HepG2 (cell line): ENCODE results near the gene GPATCH3. TPM values are rescaled to one million over a fixed set of nuclear protein-coding genes. Genes with fewer than 3 reads are reported as not detected.

Source experiments
- CTCF ChIP-seq: sonication (generic); formaldehyde crosslinking; IDR thresholded peaks from 2 replicates; pipeline ENCODE4 v1.5.0; 2020; ENCODE audit warnings: mild to moderate bottlenecking, missing genetic modification reagents, moderate library complexity
- HMG20A ChIP-seq: IDR thresholded peaks from 2 replicates; pipeline ENCODE4 v1.6.1; 2016; ENCODE audit warnings: borderline replicate concordance
- HOXA7 ChIP-seq: sonication (generic); formaldehyde crosslinking; IDR thresholded peaks from 2 replicates; pipeline ENCODE4 v1.8.1; 2022; ENCODE audit warnings: mild to moderate bottlenecking, missing genetic modification reagents, moderate library complexity
- NFE2L2 ChIP-seq: fragments of 150-350 bp; IDR thresholded peaks from 2 replicates; pipeline ENCODE4 v1.6.1; 2014; ENCODE audit warnings: low read length
- NFYB ChIP-seq: sonication (generic); formaldehyde crosslinking; IDR thresholded peaks from 2 replicates; pipeline ENCODE4 v1.4.0; 2020; ENCODE audit warnings: missing genetic modification reagents
- PCBP2 ChIP-seq: fragments of 200-400 bp; formaldehyde crosslinking; optimal IDR thresholded peaks from 2 replicates; pipeline ENCODE3; 2018; ENCODE audit warnings: low read length, low read depth; ENCODE audit not compliant: poor library complexity, severe bottlenecking
- PPARG ChIP-seq: conservative IDR thresholded peaks from 2 replicates; pipeline ENCODE4 v1.6.1; 2016; ENCODE audit warnings: missing biosample characterization, missing genetic modification reagents
- USF2 ChIP-seq, 2 experiments: sonication (generic) in 1 of 2; formaldehyde crosslinking in 1 of 2; IDR thresholded peaks; 2 replicates each; pipeline versions ENCODE4 v1.5.1 to v1.6.1; 2011 to 2020; ENCODE audit warnings: borderline replicate concordance in 1 of 2, low read depth in 1 of 2, low read length in 1 of 2, mild to moderate bottlenecking in 1 of 2, missing genetic modification reagents in 1 of 2, moderate library complexity in 1 of 2
- YEATS4 ChIP-seq: sonication (generic); formaldehyde crosslinking; IDR thresholded peaks from 2 replicates; pipeline ENCODE4 v1.4.0; 2020; ENCODE audit warnings: missing genetic modification reagents, borderline replicate concordance
- ZBTB39 ChIP-seq: sonication (generic); formaldehyde crosslinking; IDR thresholded peaks from 2 replicates; pipeline ENCODE4 v1.5.0; 2020; ENCODE audit warnings: missing genetic modification reagents
- ZNF12 ChIP-seq: sonication (generic); formaldehyde crosslinking; IDR thresholded peaks from 2 replicates; pipeline ENCODE4 v1.5.0; 2020; ENCODE audit warnings: missing genetic modification reagents
- ZNF136 ChIP-seq: sonication (generic); formaldehyde crosslinking; IDR thresholded peaks from 2 replicates; pipeline ENCODE4 v1.8.1; 2022; ENCODE audit warnings: low read depth, mild to moderate bottlenecking, moderate library complexity, missing genetic modification reagents
- ZNF143 ChIP-seq: sonication (generic); formaldehyde crosslinking; IDR thresholded peaks from 2 replicates; pipeline ENCODE4 v1.4.0; 2020; ENCODE audit warnings: missing genetic modification reagents
- ZNF230 ChIP-seq: sonication (generic); formaldehyde crosslinking; IDR thresholded peaks from 2 replicates; pipeline ENCODE4 v1.4.0; 2020; ENCODE audit warnings: mild to moderate bottlenecking, missing genetic modification reagents
- ZNF24 ChIP-seq: fragments of 450-650 bp; IDR thresholded peaks from 2 replicates; pipeline ENCODE4 v1.6.1; 2017; ENCODE audit warnings: antibody characterized with exemption, mild to moderate bottlenecking
- ZNF512 ChIP-seq: sonication (generic); formaldehyde crosslinking; IDR thresholded peaks from 2 replicates; pipeline ENCODE4 v1.4.0; 2020; ENCODE audit warnings: mild to moderate bottlenecking, missing genetic modification reagents
- ZNF512B ChIP-seq: sonication (generic); formaldehyde crosslinking; IDR thresholded peaks from 2 replicates; pipeline ENCODE4 v1.5.1; 2020; ENCODE audit warnings: missing genetic modification reagents, mild to moderate bottlenecking, borderline replicate concordance
- ZNF772 ChIP-seq: sonication (generic); formaldehyde crosslinking; IDR thresholded peaks from 2 replicates; pipeline ENCODE4 v1.5.0; 2020; ENCODE audit warnings: mild to moderate bottlenecking, missing genetic modification reagents
- polyA plus RNA-seq, 8 experiments: library from polyadenylated mRNA; depleted of rRNA in 3 of 8; stranded (reverse) in 7 of 8; unstranded in 1 of 8; fragments of >200 nt; fragmentation: Illumina TruSeq in 4 of 8; extraction: Trizol in 4 of 8; gene quantifications; 2 replicates each; pipeline versions ENCODE4 v1.2.1 to v1.2.3, GENCODE V29; 2011 to 2016; ENCODE audit warnings: low read depth in 4 of 8, missing spikeins in 1 of 8, mixed read lengths in 1 of 8; ENCODE audit not compliant: insufficient read depth in 1 of 8
- total RNA-seq, 5 experiments: library from RNA; depleted of rRNA; stranded (reverse); fragments of >200 nt; fragmentation: Illumina TruSeq; extraction: Trizol; gene quantifications; 2 replicates each; pipeline ENCODE4 v1.2.3, GENCODE V29; 2016; ENCODE audit warnings: low read depth in 1 of 5

The GPATCH3 gene
- total and polyA plus RNA-seq, 2 of the 13 experiments (the other 11 are each of a cell fraction or from before 2014, with no cell fraction given): 8.3 to 11.0 TPM

- no peak for TF ChIP-seq NFE2L2
- peak; percentile 82 for TF ChIP-seq USF2 (IDR thresholded peaks at IDR 0.05; ENCODE audit: low read depth, low read length)
- TF ChIP-seq USF2 (CRISPR knock-in tag; IDR thresholded peaks at IDR 0.05; ENCODE audit: borderline replicate concordance): peak; percentile 98; the same call in 1 of the 2 replicates
- TF ChIP-seq HOXA7 (CRISPR knock-in tag): no peak
- no peak for TF ChIP-seq ZNF512
- peak; percentile 95 for TF ChIP-seq ZNF772 (CRISPR knock-in tag)
- no peak for TF ChIP-seq ZBTB39
- TF ChIP-seq YEATS4 (CRISPR knock-in tag): peak; percentile 67
- peak; percentile 62 for TF ChIP-seq ZNF12 (CRISPR knock-in tag)
- TF ChIP-seq ZNF230 (CRISPR knock-in tag): peak; percentile 52; the same call in 1 of the 2 replicates
- TF ChIP-seq PPARG (CRISPR knock-in tag): peak; percentile 37; the same call in 1 of the 2 replicates
- TF ChIP-seq ZNF136 (CRISPR knock-in tag): 0 out of 2 replicates have a peak, but pooled peaks have one; percentile 42
- no peak for TF ChIP-seq PCBP2
- TF ChIP-seq ZNF24: no peak
- TF ChIP-seq CTCF (CRISPR knock-in tag): no peak
- TF ChIP-seq ZNF143 (CRISPR knock-in tag): no peak; the same call in 1 of the 2 replicates
- no peak for TF ChIP-seq ZNF512B (CRISPR knock-in tag)
- TF ChIP-seq HMG20A (CRISPR knock-in tag): no peak
- 0 out of 2 replicates have a peak, but pooled peaks have one; percentile 11 for TF ChIP-seq NFYB (CRISPR knock-in tag)
Measured at GRCh38 chr1:26900001-26900814, at the start of gene GPATCH3 (continued).
